WTC11 (cell line): ENCODE results near the gene SYTL2. TPM values are rescaled to one million over a fixed set of nuclear protein-coding genes. Genes with fewer than 3 reads are reported as not detected.
A peak's percentile ranks its signal among the peaks of the same experiment; 100 is the strongest.

Source experiments
- ATAC-seq: fragments of 200-7000 bp; cut with Tn5 transposase; 2 replicates; pipeline ENCODE4 v1.10.0; 2021; ENCODE audit warnings: mild to moderate bottlenecking, moderate library complexity
- CTCF ChIA-PET: fragments of 300-600 bp; sonication (Branson Sonifier 250); formaldehyde crosslinking; loops from one replicate; lab custom pipeline; 2021; ENCODE audit warnings: antibody characterized with exemption; lab: Charles Lee
- POLR2A ChIA-PET: fragments of 350-600 bp; sonication (Branson Sonifier 250); formaldehyde crosslinking; loops from one replicate; lab custom pipeline; 2021; ENCODE audit warnings: antibody characterized with exemption; lab: Charles Lee
- DNase-seq: peaks from one replicate; pipeline ENCODE4 v3.0.0; 2021; ENCODE audit warnings: low spot score
- H3K27ac Mint-ChIP-seq: 2 replicates; pipeline ENCODE4 v1.8.0; 2021; ENCODE audit warnings: mixed read lengths
- H3K27me3 Mint-ChIP-seq: 2 replicates; pipeline ENCODE4 v1.8.0; 2021; ENCODE audit warnings: low read depth, mild to moderate bottlenecking, moderate library complexity, mixed read lengths
- H3K36me3 Mint-ChIP-seq: 2 replicates; pipeline ENCODE4 v1.8.0; 2021; ENCODE audit warnings: mixed read lengths
- H3K4me1 Mint-ChIP-seq: 2 replicates; pipeline ENCODE4 v1.8.0; 2022; ENCODE audit warnings: mixed read lengths
- H3K4me3 Mint-ChIP-seq: 2 replicates; pipeline ENCODE4 v1.8.0; 2021; ENCODE audit warnings: mild to moderate bottlenecking, moderate library complexity, mixed read lengths
- H3K9me3 Mint-ChIP-seq: 2 replicates; pipeline ENCODE4 v1.8.0; 2021; ENCODE audit warnings: mixed read lengths
- AR ChIP-seq: fragments of 250-450 bp; sonication (Bioruptor Pico); IDR thresholded peaks from 2 replicates; pipeline ENCODE4 v1.9.0; 2021; ENCODE audit warnings: mild to moderate bottlenecking
- ATF2 ChIP-seq: sonication (generic); formaldehyde crosslinking; IDR thresholded peaks from 2 replicates; pipeline ENCODE4 v1.8.1; 2022; ENCODE audit warnings: low read depth, missing genetic modification reagents, borderline replicate concordance
- ATF6 ChIP-seq: sonication (generic); formaldehyde crosslinking; IDR thresholded peaks from 2 replicates; pipeline ENCODE4 v1.8.1; 2023; ENCODE audit warnings: mild to moderate bottlenecking, missing genetic modification reagents
- CBFB ChIP-seq: sonication (generic); formaldehyde crosslinking; IDR thresholded peaks from 2 replicates; pipeline ENCODE4 v1.8.1; 2022; ENCODE audit warnings: mild to moderate bottlenecking, low read depth, missing genetic modification reagents
- E2F4 ChIP-seq: sonication (generic); formaldehyde crosslinking; IDR thresholded peaks from 2 replicates; pipeline ENCODE4 v1.8.1; 2022; ENCODE audit warnings: low read depth, mild to moderate bottlenecking, moderate library complexity, missing genetic modification reagents, borderline replicate concordance
- ERG ChIP-seq: fragments of 250-450 bp; sonication (Bioruptor Pico); IDR thresholded peaks from 2 replicates; pipeline ENCODE4 v1.8.0; 2021; ENCODE audit warnings: mild to moderate bottlenecking
- ESRRA ChIP-seq: sonication (generic); formaldehyde crosslinking; IDR thresholded peaks from 2 replicates; pipeline ENCODE4 v1.8.1; 2022; ENCODE audit warnings: mild to moderate bottlenecking, missing genetic modification reagents, borderline replicate concordance
- FOXJ3 ChIP-seq: sonication (generic); formaldehyde crosslinking; IDR thresholded peaks from 2 replicates; pipeline ENCODE4 v1.9.0; 2021; ENCODE audit warnings: missing genetic modification reagents, mild to moderate bottlenecking, borderline replicate concordance
- HMGA2 ChIP-seq: fragments of 250-450 bp; sonication (Bioruptor Pico); IDR thresholded peaks from 2 replicates; pipeline ENCODE4 v1.4.0; 2021; ENCODE audit warnings: mild to moderate bottlenecking, moderate library complexity
- HMGXB4 ChIP-seq: sonication (generic); formaldehyde crosslinking; IDR thresholded peaks from 2 replicates; pipeline ENCODE4 v1.8.1; 2023; ENCODE audit warnings: mild to moderate bottlenecking, moderate library complexity, missing genetic modification reagents
- MYBL2 ChIP-seq: sonication (generic); formaldehyde crosslinking; IDR thresholded peaks from 2 replicates; pipeline ENCODE4 v1.8.1; 2023; ENCODE audit warnings: mild to moderate bottlenecking, moderate library complexity, missing genetic modification reagents
- NFE2L1 ChIP-seq: sonication (generic); formaldehyde crosslinking; IDR thresholded peaks from 2 replicates; pipeline ENCODE4 v1.8.1; 2023; ENCODE audit warnings: missing genetic modification reagents
- NR2C2 ChIP-seq: sonication (generic); formaldehyde crosslinking; IDR thresholded peaks from 2 replicates; pipeline ENCODE4 v1.8.0; 2022; ENCODE audit warnings: mild to moderate bottlenecking, missing genetic modification reagents
- OVOL2 ChIP-seq: fragments of 250-450 bp; sonication (Bioruptor Pico); IDR thresholded peaks from 2 replicates; pipeline ENCODE4 v1.9.0; 2021; ENCODE audit warnings: mild to moderate bottlenecking, borderline replicate concordance
- PRRX2 ChIP-seq: fragments of 250-450 bp; sonication (Bioruptor Pico); IDR thresholded peaks from 2 replicates; pipeline ENCODE4 v1.8.0; 2021; ENCODE audit warnings: mild to moderate bottlenecking
- RELA ChIP-seq: sonication (generic); formaldehyde crosslinking; IDR thresholded peaks from 2 replicates; pipeline ENCODE4 v1.8.1; 2022; ENCODE audit warnings: missing genetic modification reagents, mild to moderate bottlenecking, borderline replicate concordance
- RORB ChIP-seq: fragments of 250-450 bp; sonication (Bioruptor Pico); IDR thresholded peaks from 2 replicates; pipeline ENCODE4 v1.9.0; 2021; ENCODE audit warnings: mild to moderate bottlenecking
- SP1 ChIP-seq: sonication (generic); formaldehyde crosslinking; conservative IDR thresholded peaks from 2 replicates; pipeline ENCODE4 v1.8.1; 2022; ENCODE audit warnings: missing genetic modification reagents
- STAT6 ChIP-seq: sonication (generic); formaldehyde crosslinking; conservative IDR thresholded peaks from 2 replicates; pipeline ENCODE4 v1.8.1; 2023; ENCODE audit warnings: mild to moderate bottlenecking, low read depth, missing genetic modification reagents, moderate library complexity
- USF2 ChIP-seq: sonication (generic); formaldehyde crosslinking; IDR thresholded peaks from 2 replicates; pipeline ENCODE4 v1.8.1; 2023; ENCODE audit warnings: mild to moderate bottlenecking, missing genetic modification reagents, moderate library complexity
- ZNF512 ChIP-seq: sonication (generic); formaldehyde crosslinking; IDR thresholded peaks from 2 replicates; pipeline ENCODE4 v1.8.1; 2022; ENCODE audit warnings: missing genetic modification reagents, borderline replicate concordance
- total RNA-seq: library from RNA; stranded (reverse); gene quantifications from 3 replicates; pipeline ENCODE4 v1.2.3, GENCODE V29; 2021

Gene SYTL2
- total RNA-seq, 1 experiment from 2014 or later, result 7.1 TPM

GRCh38 chr11:85811624-85812023 is 683 bp upstream of the SYTL2 start (continued):
- no peak for TF ChIP-seq ERG (CRISPR knock-in tag)
- TF ChIP-seq PRRX2 (CRISPR knock-in tag), result no peak
- no peak for TF ChIP-seq CBFB (CRISPR knock-in tag)
- no peak for TF ChIP-seq SP1 (CRISPR knock-in tag)
- no peak for TF ChIP-seq STAT6 (CRISPR knock-in tag)
- no peak for TF ChIP-seq ESRRA (CRISPR knock-in tag)
- TF ChIP-seq ZNF512, result no peak
- no peak for TF ChIP-seq RELA
- TF ChIP-seq HMGA2 (CRISPR knock-in tag), result no peak
- TF ChIP-seq FOXJ3 (CRISPR knock-in tag), result no peak
- no peak for TF ChIP-seq MYBL2 (CRISPR knock-in tag)
- no peak for TF ChIP-seq AR (CRISPR knock-in tag)
- no peak for TF ChIP-seq NFE2L1 (CRISPR knock-in tag)

GRCh38 chr11:85810521-85810870 is 445 bp downstream of the SYTL2 start:
- Mint-ChIP-seq H3K4me3 (peak overlapping the region; percentile 82), H3K4me1 (peaks cover 16% of the 10 kb centered on the region), H3K27me3 (peaks cover 46% of the 10 kb centered on the region), H3K27ac (no peak overlapping the region), H3K36me3 (no peaks in the 10 kb centered on the region), H3K9me3 (no peaks in the 10 kb centered on the region)
- DNase-seq (peak; percentile 23), ATAC-seq (peak; percentile 33)
- POLR2A ChIA-PET, result interaction anchor here (0.5 to 1.5 kb wide), 3 partner anchors 56 to 647 kb away, joined by 3 to 4 read pairs (median 3); partner anchors contain the start of gene TMEM126A
- CTCF ChIA-PET, result interaction anchor here (1.1 to 1.7 kb wide), 9 partner anchors 11 to 182 kb away, joined by 3 to 16 read pairs (median 4); partner anchors contain the start of genes CCDC83, TMEM126A and TMEM126B
- TF ChIP-seq ATF2 (CRISPR knock-in tag), result no peak
- TF ChIP-seq NR2C2 (CRISPR knock-in tag), result no peak
- TF ChIP-seq RORB, result no peak
- no peak for TF ChIP-seq OVOL2 (CRISPR knock-in tag)
- no peak for TF ChIP-seq ATF6
- no peak for TF ChIP-seq USF2 (CRISPR knock-in tag)
- no peak for TF ChIP-seq FOXJ3 (CRISPR knock-in tag)
- TF ChIP-seq HMGXB4, result no peak
- no peak for TF ChIP-seq E2F4 (CRISPR knock-in tag)
